ENCODE measurements around the gene IQCN.
A peak's percentile ranks its signal among the peaks of the same experiment; 100 is the strongest.

Gene IQCN

DNA sequence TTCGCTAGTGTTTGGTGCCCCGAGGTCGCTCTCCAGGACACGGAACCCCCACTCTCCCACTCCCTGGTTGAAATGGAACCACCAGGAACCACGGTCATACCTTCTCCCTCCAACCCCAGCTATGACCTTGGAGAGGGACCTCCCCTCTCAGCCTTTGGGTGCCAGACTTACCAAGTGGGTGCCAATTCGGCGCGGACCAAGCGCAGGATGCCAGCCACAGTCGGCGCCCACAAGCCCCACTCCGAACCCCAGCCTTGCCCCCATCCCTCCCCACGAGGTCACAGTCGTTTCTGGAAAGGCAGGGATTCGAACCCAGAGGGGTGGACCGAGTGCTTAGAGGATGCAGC, 48.9 kb downstream of the IQCN start:
- WGBS: 43% methylated on average over 16 of the region's 16 CpGs
- Histone ChIP-seq H3K23ac (ENCODE audit: low read length in 2 of 2) (no peak overlapping the region), H3K18ac (ENCODE audit: low read depth in 1 of 2, low read length in 2 of 2) (no peak overlapping the region), H3K27me3 (ENCODE audit: control insufficient read depth in 1 of 2, insufficient read depth in 1 of 2, low read length in 2 of 2) (peaks cover 27 to 49% of the 10 kb centered on the region in 2 experiments), H2BK5ac (ENCODE audit: low read depth, low read length, poor library complexity, severe bottlenecking) (no peak overlapping the region), H3K4me1 (ENCODE audit: control insufficient read depth, insufficient read depth, low read depth, low read length) (peaks cover 20% of the 10 kb centered on the region), H3K27ac (ENCODE audit: low read length, poor library complexity, severe bottlenecking) (no peak overlapping the region), H3K4me3 (ENCODE audit: insufficient read depth in 1 of 2, low read depth in 1 of 2, low read length in 2 of 2) (peak overlapping the region in 1 of 2 experiments; percentile 67), H3K4ac (ENCODE audit: low read depth in 1 of 2, low read length in 2 of 2) (peak overlapping the region in 1 of 2 experiments; percentile 43), H2BK12ac (ENCODE audit: low read length in 2 of 2) (no peak overlapping the region), H2AFZ (ENCODE audit: low read depth, low read length) (no peak overlapping the region), H2BK120ac (ENCODE audit: low read depth, low read length) (no peak overlapping the region), H4K91ac (ENCODE audit: low read length) (no peak overlapping the region), H3K4me2 (ENCODE audit: low read length, poor library complexity, severe bottlenecking) (no peak overlapping the region), H3K9ac (ENCODE audit: low read length) (peak overlapping the region; percentile 75), H3K36me3 (ENCODE audit: control insufficient read depth in 1 of 2, insufficient read depth in 2 of 2, low read depth in 1 of 2, low read length in 2 of 2) (no peaks in the 10 kb centered on the region), H3K79me1 (replicated peaks; ENCODE audit: low read length, poor library complexity, severe bottlenecking) (no peaks in the 10 kb centered on the region), H3K14ac (ENCODE audit: low read length in 2 of 2) (no peak overlapping the region), H3K9me3 (ENCODE audit: control insufficient read depth, low read length) (no peaks in the 10 kb centered on the region), H4K8ac (ENCODE audit: low read length) (peak overlapping the region; percentile 78), H2BK15ac (ENCODE audit: low read depth, poor library complexity, severe bottlenecking) (no peak overlapping the region), H2AK5ac (ENCODE audit: low read length, severe bottlenecking) (no peak overlapping the region)
- DNase-seq: no peak

DNA sequence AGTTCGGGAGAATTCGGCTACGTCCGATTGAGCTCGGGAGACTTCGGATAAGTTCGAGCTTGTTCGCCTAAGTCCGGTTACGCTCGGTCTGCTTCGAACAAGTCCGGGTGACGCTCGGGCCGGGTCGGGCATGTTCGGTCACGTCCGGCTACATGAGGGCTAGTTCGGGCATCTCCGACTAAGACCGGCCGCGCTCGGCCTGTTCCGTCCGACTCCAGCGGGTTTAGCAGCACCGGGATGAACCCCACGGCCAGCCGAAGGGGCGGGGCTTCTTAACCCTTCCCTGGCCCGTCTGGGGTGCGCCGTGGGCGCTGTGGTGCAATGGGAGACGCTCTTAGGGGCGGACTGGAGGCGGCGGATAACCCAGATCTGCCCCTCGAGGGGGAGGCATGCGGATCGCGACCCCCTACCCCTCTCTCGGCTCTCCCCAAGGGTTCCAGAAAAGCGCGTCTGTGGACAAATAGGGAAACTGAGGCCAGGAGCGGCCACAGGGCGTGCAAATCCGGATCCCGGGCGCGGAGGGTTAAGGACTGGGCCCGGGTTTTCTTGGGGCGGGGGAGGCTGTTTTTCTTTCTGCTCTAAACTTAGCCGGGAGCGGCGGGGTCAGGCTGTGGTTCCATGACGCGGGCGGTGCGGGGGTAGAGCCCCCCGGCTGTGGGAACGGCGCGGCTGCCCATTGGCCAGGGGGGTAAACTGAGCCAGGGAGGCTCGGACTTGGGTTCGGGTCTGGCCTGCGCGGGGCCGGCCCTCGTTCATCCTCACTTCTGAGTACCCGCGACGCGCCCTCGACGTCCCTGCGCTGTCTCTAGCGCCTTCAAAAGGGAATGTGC, 49.5 kb downstream of the IQCN start:
- Histone ChIP-seq H3K23ac (ENCODE audit: low read length in 2 of 2) (no peak overlapping the region), H3K9ac (ENCODE audit: low read length) (peak overlapping the region; percentile 75), H4K91ac (ENCODE audit: low read length) (peak overlapping the region; percentile 22), H3K4me1 (ENCODE audit: control insufficient read depth, insufficient read depth, low read depth, low read length) (peaks cover 20% of the 10 kb centered on the region), H3K36me3 (ENCODE audit: control insufficient read depth in 1 of 2, insufficient read depth in 2 of 2, low read depth in 1 of 2, low read length in 2 of 2) (no peaks in the 10 kb centered on the region), H3K18ac (ENCODE audit: low read depth in 1 of 2, low read length in 2 of 2) (peak overlapping the region; percentile 60 to 68), H3K27me3 (ENCODE audit: control insufficient read depth in 1 of 2, insufficient read depth in 1 of 2, low read length in 2 of 2) (peaks cover 33 to 43% of the 10 kb centered on the region in 2 experiments), H3K4me3 (ENCODE audit: insufficient read depth in 1 of 2, low read depth in 1 of 2, low read length in 2 of 2) (peak overlapping the region; percentile 38 to 72), H3K4me2 (ENCODE audit: low read length, poor library complexity, severe bottlenecking) (peak overlapping the region; percentile 76), H4K8ac (ENCODE audit: low read length) (peak overlapping the region; percentile 96), H3K79me1 (replicated peaks; ENCODE audit: low read length, poor library complexity, severe bottlenecking) (no peaks in the 10 kb centered on the region), H3K4ac (ENCODE audit: low read depth in 1 of 2, low read length in 2 of 2) (peak overlapping the region; percentile 66 to 88), H3K27ac (ENCODE audit: low read length, poor library complexity, severe bottlenecking) (no peak overlapping the region), H2BK5ac (ENCODE audit: low read depth, low read length, poor library complexity, severe bottlenecking) (no peak overlapping the region), H2BK120ac (ENCODE audit: low read depth, low read length) (no peak overlapping the region), H2BK15ac (ENCODE audit: low read depth, poor library complexity, severe bottlenecking) (peak overlapping the region; percentile 54), H2AK5ac (ENCODE audit: low read length, severe bottlenecking) (no peak overlapping the region), H3K14ac (ENCODE audit: low read length in 2 of 2) (no peak overlapping the region), H3K9me3 (ENCODE audit: control insufficient read depth, low read length) (no peaks in the 10 kb centered on the region), H2BK12ac (ENCODE audit: low read length in 2 of 2) (no peak overlapping the region), H2AFZ (ENCODE audit: low read depth, low read length) (peak overlapping the region; percentile 84)
- WGBS: 8% methylated on average over 81 of the region's 81 CpGs
- peak; percentile 98 for DNase-seq

DNA sequence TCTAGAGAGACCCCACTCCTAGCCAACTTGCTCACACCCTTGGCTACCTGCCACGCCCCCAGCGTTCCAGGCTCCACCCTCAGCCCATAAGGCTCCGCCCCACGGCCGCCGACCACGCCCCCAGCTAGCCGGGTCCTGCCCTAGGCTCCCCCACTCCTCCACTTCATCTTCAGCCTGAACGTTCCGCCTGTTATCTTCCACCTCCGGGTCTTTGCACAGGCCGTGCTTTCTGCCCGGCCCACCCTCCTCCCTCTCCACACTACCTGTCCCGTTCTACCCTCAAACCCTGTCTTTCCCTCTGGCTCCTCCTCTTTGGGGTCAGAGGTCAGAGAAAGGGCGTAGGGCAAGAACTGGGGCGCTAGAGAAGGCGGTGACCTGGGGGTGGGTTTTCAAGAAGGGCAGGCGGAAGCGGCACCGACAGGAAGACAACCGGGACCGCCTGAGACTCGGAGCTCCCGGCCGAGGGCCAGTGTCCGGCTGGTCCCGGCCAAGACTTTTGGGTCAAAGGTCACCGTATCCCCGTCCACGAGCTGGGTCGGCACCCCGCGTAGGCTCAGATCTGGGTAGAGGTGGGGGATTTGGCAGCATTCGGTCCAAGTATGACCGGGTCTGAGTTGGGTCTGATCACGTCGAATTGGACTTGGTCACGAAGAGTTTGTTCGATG, 50.3 kb downstream of the IQCN start:
- peaks cover 20% of the 10 kb centered on the region for H3K4me1 ChIP-seq (ENCODE audit: control insufficient read depth, insufficient read depth, low read depth, low read length)
- peak overlapping the region; percentile 67 for H3K9ac ChIP-seq (ENCODE audit: low read length)
- no peak overlapping the region for H3K23ac ChIP-seq (ENCODE audit: low read length in 2 of 2)
- 5% methylated on average over 33 of the region's 39 CpGs for whole genome bisulfite sequencing
- H3K27me3 ChIP-seq (ENCODE audit: control insufficient read depth in 1 of 2, insufficient read depth in 1 of 2, low read length in 2 of 2): peaks cover 40% of the 10 kb centered on the region in 2 experiments
- H4K91ac ChIP-seq (ENCODE audit: low read length): no peak overlapping the region
- H2AFZ ChIP-seq (ENCODE audit: low read depth, low read length): peak overlapping the region; percentile 85
- H3K4me3 ChIP-seq (ENCODE audit: insufficient read depth in 1 of 2, low read depth in 1 of 2, low read length in 2 of 2): peak overlapping the region; percentile 41 to 72
- H2BK5ac ChIP-seq (ENCODE audit: low read depth, low read length, poor library complexity, severe bottlenecking): no peak overlapping the region
- peak overlapping the region; percentile 84 to 88 for H3K18ac ChIP-seq (ENCODE audit: low read depth in 1 of 2, low read length in 2 of 2)
- peak overlapping the region in 1 of 2 experiments; percentile 77 for H3K4ac ChIP-seq (ENCODE audit: low read depth in 1 of 2, low read length in 2 of 2)
- peak overlapping the region; percentile 59 for H4K8ac ChIP-seq (ENCODE audit: low read length)
- no peak overlapping the region for H2AK5ac ChIP-seq (ENCODE audit: low read length, severe bottlenecking)
- DNase-seq: no peak
- H2BK15ac ChIP-seq (ENCODE audit: low read depth, poor library complexity, severe bottlenecking): no peak overlapping the region
- H2BK120ac ChIP-seq (ENCODE audit: low read depth, low read length): no peak overlapping the region
- peak overlapping the region; percentile 54 for H3K4me2 ChIP-seq (ENCODE audit: low read length, poor library complexity, severe bottlenecking)
- peak overlapping the region in 1 of 2 experiments; percentile 6 for H2BK12ac ChIP-seq (ENCODE audit: low read length in 2 of 2)
- no peaks in the 10 kb centered on the region for H3K79me1 ChIP-seq (replicated peaks; ENCODE audit: low read length, poor library complexity, severe bottlenecking)
- H3K36me3 ChIP-seq (ENCODE audit: control insufficient read depth in 1 of 2, insufficient read depth in 2 of 2, low read depth in 1 of 2, low read length in 2 of 2): no peaks in the 10 kb centered on the region
- H3K27ac ChIP-seq (ENCODE audit: low read length, poor library complexity, severe bottlenecking): no peak overlapping the region
- H3K9me3 ChIP-seq (ENCODE audit: control insufficient read depth, low read length): no peaks in the 10 kb centered on the region
- H3K14ac ChIP-seq (ENCODE audit: low read length in 2 of 2): no peak overlapping the region

All from mesenchymal stem cell (in vitro differentiated cells and primary cell).